Prostate gland (tissue), 2 donors: ENCODE results near the gene CPLX3. TPM values are rescaled to one million over a fixed set of nuclear protein-coding genes. Genes with fewer than 3 reads are reported as not detected.

Source experiments
- DNase-seq: peaks from one replicate; pipeline ENCODE4 v3.0.0-alpha.2; 2019; ENCODE audit warnings: low spot score
- H3K27ac ChIP-seq, 2 donors: fragments of 200-600 bp; sonication (generic); 2 replicates each; pipeline ENCODE4 v1.5.1; 2017 to 2019
- H3K27me3 ChIP-seq: fragments of 200-600 bp; sonication (generic); replicated peaks from 2 replicates; pipeline ENCODE4 v1.5.1; 2019; ENCODE audit not compliant: insufficient read depth
- H3K36me3 ChIP-seq, 2 donors: fragments of 200-600 bp; sonication (generic); 1 replicate in 1 of 2; 2 replicates in 1 of 2; pipeline versions ENCODE4 v1.5.1 to v1.8.1; 2017 to 2019
- H3K4me1 ChIP-seq: fragments of 200-600 bp; sonication (generic); replicated peaks from 2 replicates; pipeline ENCODE4 v1.5.1; 2019
- H3K4me3 ChIP-seq, 2 donors: fragments of 200-600 bp; sonication (generic); 2 replicates each; pipeline ENCODE4 v1.5.1; 2017 to 2019
- H3K9me3 ChIP-seq: fragments of 200-600 bp; sonication (generic); 2 replicates; pipeline ENCODE4 v1.5.1; 2017
- CTCF ChIP-seq, 4 experiments: fragments of 200-600 bp in 2 of 4; fragments of 450-650 bp in 2 of 4; sonication (generic) in 2 of 4; IDR thresholded peaks; 1 replicate in 3 of 4; 2 replicates in 1 of 4; pipeline ENCODE4 v1.5.1; 2016 to 2019; ENCODE audit warnings: antibody characterized with exemption in 4 of 4, mild to moderate bottlenecking in 2 of 4, moderate library complexity in 2 of 4
- POLR2A ChIP-seq: fragments of 450-650 bp; IDR thresholded peaks from one replicate; pipeline ENCODE4 v1.6.1; 2016; ENCODE audit warnings: antibody characterized with exemption, mild to moderate bottlenecking
- POLR2AphosphoS5 ChIP-seq: sonication (generic); formaldehyde crosslinking; IDR thresholded peaks from one replicate; pipeline ENCODE4 v1.6.1; 2017; ENCODE audit warnings: antibody characterized with exemption
- WGBS: methylation state at CpG from one replicate; pipeline ENCODE4 v1.1.5; 2018; 5-methylcytosine and 5-hydroxymethylcytosine counted together
- intact Hi-C: fragments of 100-400 bp; cut with DNase I; formaldehyde crosslinking; loops from one replicate; pipeline ENCODE4 v1.14.2; 2022
- total RNA-seq, 2 donors: library from RNA; depleted of rRNA; stranded (reverse); fragments of >200 nt; gene quantifications; one replicate each; pipeline ENCODE4 v1.1.0, GENCODE V29; 2016

Gene CPLX3
- total RNA-seq, 2 donors from 2014 or later = 40.5 to 59.8 TPM

- Histone ChIP-seq H3K4me3 (no peak overlapping the region), H3K36me3 (peaks cover 0 to 17% of the 10 kb centered on the region in 2 donors), H3K27me3 (no peaks in the 10 kb centered on the region), H3K27ac (no peak overlapping the region), H3K9me3 (no peaks in the 10 kb centered on the region), H3K4me1 (peaks cover 8% of the 10 kb centered on the region)
- TF ChIP-seq CTCF (IDR thresholded peaks at IDR 0.05) = no peak
- no peak for TF ChIP-seq POLR2A
- no peak for TF ChIP-seq POLR2AphosphoS5
- 95% methylated on average over 1 of the region's 1 CpG for WGBS
- DNase-seq = no peak
- intact Hi-C loops = no loop called here
Measured at GRCh38 chr15:74856537-74856936, 30.1 kb downstream of the CPLX3 start.

- Histone ChIP-seq H3K4me1 (peaks cover 8% of the 10 kb centered on the region), H3K36me3 (peaks cover 0 to 11% of the 10 kb centered on the region in 2 donors), H3K4me3 (no peak overlapping the region), H3K27me3 (no peaks in the 10 kb centered on the region), H3K9me3 (no peaks in the 10 kb centered on the region), H3K27ac (no peak overlapping the region)
- TF ChIP-seq POLR2AphosphoS5 (no peak), POLR2A (no peak), CTCF (IDR thresholded peaks at IDR 0.05) (no peak)
- no peak for DNase-seq
- intact Hi-C loops = no loop called here
- 59% methylated on average over 5 of the region's 5 CpGs for WGBS
Measured at GRCh38 chr15:74857082-74857655, 30.7 kb downstream of the CPLX3 start.

GRCh38 chr15:74857671-74858368 is 31.4 kb downstream of the CPLX3 start:
- WGBS = 36% methylated on average over 9 of the region's 9 CpGs
- TF ChIP-seq CTCF (IDR thresholded peaks at IDR 0.05) (no peak), POLR2A (no peak), POLR2AphosphoS5 (no peak)
- no peak for DNase-seq
- Histone ChIP-seq H3K9me3 (no peaks in the 10 kb centered on the region), H3K27me3 (no peaks in the 10 kb centered on the region), H3K36me3 (peaks cover 0 to 6% of the 10 kb centered on the region in 2 donors), H3K27ac (no peak overlapping the region), H3K4me1 (peaks cover 8% of the 10 kb centered on the region), H3K4me3 (no peak overlapping the region)
- intact Hi-C loops = no loop called here

- TF ChIP-seq POLR2AphosphoS5 = no peak
- Histone ChIP-seq H3K4me3 (no peak overlapping the region), H3K27me3 (no peaks in the 10 kb centered on the region), H3K36me3 (peaks cover 0 to 1% of the 10 kb centered on the region in 2 donors), H3K9me3 (no peaks in the 10 kb centered on the region), H3K27ac (no peak overlapping the region), H3K4me1 (peaks cover 8% of the 10 kb centered on the region)
- DNase-seq = no peak
- intact Hi-C loops = no loop called here
- WGBS = 79% methylated on average over 4 of the region's 4 CpGs
Measured at GRCh38 chr15:74858369-74858740, 31.9 kb downstream of the CPLX3 start.

GRCh38 chr15:74863239-74864056 is 37.0 kb downstream of the CPLX3 start:
- H3K4me1 ChIP-seq = peaks cover 8% of the 10 kb centered on the region
- no peak overlapping the region for H3K27ac ChIP-seq
- no peaks in the 10 kb centered on the region for H3K36me3 ChIP-seq
- DNase-seq = no peak
- intact Hi-C loops = no loop called here
- H3K9me3 ChIP-seq = no peaks in the 10 kb centered on the region
- WGBS = 83% methylated on average over 11 of the region's 11 CpGs
- H3K27me3 ChIP-seq = no peaks in the 10 kb centered on the region
- TF ChIP-seq POLR2AphosphoS5 (no peak), CTCF (IDR thresholded peaks at IDR 0.05) (no peak), POLR2A (no peak)
- H3K4me3 ChIP-seq = no peak overlapping the region
